MCF 10A (cell line): ENCODE measurements around the gene NSMF. TPM values are rescaled to one million over a fixed set of nuclear protein-coding genes. Genes with fewer than 3 reads are reported as not detected.

Experiments
- BruUV-seq: library from RNA; stranded (reverse); fragments of 400-500 nt; replicated peaks from 2 replicates; lab custom pipeline; 2021; lab: Mats Ljungman, UMichigan
- CTCF ChIA-PET: fragments of 300-600 bp; sonication (Branson Sonifier 250); formaldehyde crosslinking; extraction: SDS; loops from one replicate; lab custom pipeline; 2021; ENCODE audit warnings: antibody characterized with exemption, inconsistent platforms; lab: Yijun Ruan, JAX
- POLR2A ChIA-PET: fragments of 300-600, 350-650 bp; sonication (Branson Sonifier 250); formaldehyde crosslinking; extraction: SDS; loops from one replicate; lab custom pipeline; 2020; ENCODE audit warnings: antibody characterized with exemption, inconsistent platforms; lab: Yijun Ruan, JAX
- DNase-seq: peaks from one replicate; pipeline ENCODE4 v3.0.0-alpha.2; 2018; ENCODE audit not compliant: unreplicated experiment
- H3K27ac Mint-ChIP-seq: one replicate; pipeline ENCODE4 v1.8.0; 2022; ENCODE audit warnings: mild to moderate bottlenecking, low read depth, mixed read lengths; ENCODE audit not compliant: unreplicated experiment
- H3K27me3 Mint-ChIP-seq: one replicate; pipeline ENCODE4 v1.8.0; 2022; ENCODE audit warnings: mixed read lengths; ENCODE audit not compliant: insufficient read depth, unreplicated experiment
- H3K36me3 Mint-ChIP-seq: one replicate; pipeline ENCODE4 v1.8.0; 2022; ENCODE audit warnings: mild to moderate bottlenecking, moderate library complexity, mixed read lengths; ENCODE audit not compliant: insufficient read depth, unreplicated experiment
- H3K4me1 Mint-ChIP-seq: one replicate; pipeline ENCODE4 v1.8.0; 2022; ENCODE audit warnings: mixed read lengths; ENCODE audit not compliant: insufficient read depth, unreplicated experiment
- H3K4me3 Mint-ChIP-seq: one replicate; pipeline ENCODE4 v1.8.0; 2022; ENCODE audit warnings: mild to moderate bottlenecking, moderate library complexity, mixed read lengths; ENCODE audit not compliant: unreplicated experiment
- H3K9me3 Mint-ChIP-seq: one replicate; pipeline ENCODE4 v1.8.0; 2022; ENCODE audit warnings: mixed read lengths; ENCODE audit not compliant: unreplicated experiment
- CTCF ChIP-seq: fragments of 200-600 bp; IDR thresholded peaks from one replicate; pipeline ENCODE4 v1.8.0; 2022; ENCODE audit warnings: antibody characterized with exemption, mild to moderate bottlenecking; ENCODE audit not compliant: unreplicated experiment
- intact Hi-C: fragments of 100-400 bp; cut with micrococcal nuclease; formaldehyde crosslinking; loops from 2 replicates; pipeline ENCODE4 v1.14.1; 2022
- total RNA-seq: library from RNA; stranded (reverse); gene quantifications from 2 replicates; pipeline ENCODE4 v1.2.3, GENCODE V29; 2022

NSMF gene
- total RNA-seq, 1 experiment from 2014 or later: 37.8 TPM

- Mint-ChIP-seq H3K36me3 (no peaks in the 10 kb centered on the region), H3K9me3 (no peaks in the 10 kb centered on the region), H3K27ac (no peak overlapping the region), H3K27me3 (peaks cover 12% of the 10 kb centered on the region), H3K4me1 (no peaks in the 10 kb centered on the region), H3K4me3 (no peak overlapping the region)
- CTCF ChIA-PET: interaction anchor here (0.6 to 0.7 kb wide), 3 partner anchors 40 to 72 kb away, joined by 3 read pairs; no protein-coding TSS in a partner anchor
- POLR2A ChIA-PET: interaction anchor here (1.2 kb wide), 1 partner anchor 17 kb away, joined by 3 read pairs; no protein-coding TSS in a partner anchor
- BruUV-seq: no TSS peak
- no peak for TF ChIP-seq CTCF
- intact Hi-C loops: no loop called here
- no peak for DNase-seq
These were observed 4.1 kb upstream of the NSMF start for GRCh38 chr9:137462986-137463930.

- no peak for TF ChIP-seq CTCF
- CTCF ChIA-PET: interaction anchor here (0.6 to 0.7 kb wide), 3 partner anchors 39 to 72 kb away, joined by 3 read pairs; no protein-coding TSS in a partner anchor
- no peak for DNase-seq
- Mint-ChIP-seq H3K4me3 (no peak overlapping the region), H3K27ac (no peak overlapping the region), H3K4me1 (no peaks in the 10 kb centered on the region), H3K27me3 (peaks cover 12% of the 10 kb centered on the region), H3K9me3 (no peaks in the 10 kb centered on the region), H3K36me3 (no peaks in the 10 kb centered on the region)
- no TSS peak for BruUV-seq
- intact Hi-C loops: no loop called here
- POLR2A ChIA-PET: interaction anchor here (1.2 kb wide), 1 partner anchor 17 kb away, joined by 3 read pairs; no protein-coding TSS in a partner anchor
These were observed 3.4 kb upstream of the NSMF start for GRCh38 chr9:137462396-137462985.

GRCh38 chr9:137461663-137462395, 2.7 kb upstream of the NSMF start:
- H3K4me3 Mint-ChIP-seq: no peak overlapping the region
- no peaks in the 10 kb centered on the region for H3K4me1 Mint-ChIP-seq
- ChIA-PET CTCF (no interaction called here), POLR2A (no interaction called here)
- no peaks in the 10 kb centered on the region for H3K9me3 Mint-ChIP-seq
- no peak for DNase-seq
- H3K36me3 Mint-ChIP-seq: no peaks in the 10 kb centered on the region
- intact Hi-C loops: no loop called here
- TF ChIP-seq CTCF: no peak
- BruUV-seq: no TSS peak
- H3K27ac Mint-ChIP-seq: no peak overlapping the region
- H3K27me3 Mint-ChIP-seq: peaks cover 12% of the 10 kb centered on the region
